IMR-90 (cell line): Measurements from ENCODE around the gene KLHL8. TPM values are rescaled to one million over a fixed set of nuclear protein-coding genes. Genes with fewer than 3 reads are reported as not detected.

Source experiments
- ATAC-seq: fragments of 200-7000 bp; cut with Tn5 transposase; 2 replicates; pipeline ENCODE4 v1.9.1; 2020; ENCODE audit warnings: low read depth, mild to moderate bottlenecking, moderate library complexity
- BruUV-seq: library from RNA; stranded (reverse); fragments of 400-500 nt; replicated peaks from 2 replicates; lab custom pipeline; 2021; lab: Mats Ljungman, UMichigan
- CTCF ChIA-PET: fragments of 300-600 bp; formaldehyde crosslinking; extraction: SDS; loops from one replicate; lab custom pipeline; 2021; ENCODE audit warnings: antibody characterized with exemption; lab: Yijun Ruan, JAX
- POLR2A ChIA-PET: fragments of 300-600 bp; sonication (Branson Sonifier 250); formaldehyde crosslinking; loops from one replicate; lab custom pipeline; 2022; ENCODE audit warnings: antibody characterized with exemption; ENCODE audit not compliant: unreplicated experiment; lab: Charles Lee
- DNase-seq: peaks from one replicate; pipeline ENCODE4 v3.0.0; 2013
- H2AFZ ChIP-seq: replicated peaks from 2 replicates; pipeline ENCODE3; 2013; ENCODE audit warnings: low read length, mild to moderate bottlenecking; ENCODE audit not compliant: poor library complexity
- H2AK5ac ChIP-seq: 2 replicates; pipeline ENCODE4 v1.6.1; 2013; ENCODE audit warnings: low read depth, low read length, inconsistent platforms
- H2AK9ac ChIP-seq: replicated peaks from 2 replicates; pipeline ENCODE3; 2013; ENCODE audit warnings: mild to moderate bottlenecking, low read depth, low read length, moderate library complexity; ENCODE audit not compliant: poor library complexity
- H2BK120ac ChIP-seq: 2 replicates; pipeline ENCODE4 v1.6.1; 2013; ENCODE audit warnings: low read depth, low read length, inconsistent platforms
- H2BK15ac ChIP-seq: 3 replicates; pipeline ENCODE4 v1.6.1; 2013; ENCODE audit warnings: low read depth, low read length, inconsistent platforms
- H2BK20ac ChIP-seq: 2 replicates; pipeline ENCODE4 v1.6.1; 2013; ENCODE audit warnings: low read depth, mild to moderate bottlenecking, inconsistent platforms, low read length, moderate library complexity
- H2BK5ac ChIP-seq: 2 replicates; pipeline ENCODE4 v1.6.1; 2013; ENCODE audit warnings: mild to moderate bottlenecking, low read depth, low read length, inconsistent platforms; ENCODE audit not compliant: poor library complexity, severe bottlenecking
- H3K14ac ChIP-seq: replicated peaks from 2 replicates; pipeline ENCODE4 v1.6.1; 2013; ENCODE audit warnings: low read depth, low read length, inconsistent platforms
- H3K18ac ChIP-seq: 2 replicates; pipeline ENCODE4 v1.6.1; 2013; ENCODE audit warnings: low read depth, low read length, control low read depth
- H3K23ac ChIP-seq: 2 replicates; pipeline ENCODE4 v1.6.1; 2013; ENCODE audit warnings: low read depth, low read length, inconsistent platforms
- H3K27ac ChIP-seq: 2 replicates; pipeline ENCODE4 v1.5.1; 2013; ENCODE audit warnings: mild to moderate bottlenecking, control low read depth, low read length; ENCODE audit not compliant: insufficient read depth
- H3K27me3 ChIP-seq: 2 replicates; pipeline ENCODE4 v1.6.1; 2013; ENCODE audit warnings: low read length; ENCODE audit not compliant: control insufficient read depth, insufficient read depth
- H3K36me3 ChIP-seq: 2 replicates; pipeline ENCODE4 v1.6.1; 2013; ENCODE audit warnings: low read length, mixed read lengths; ENCODE audit not compliant: control insufficient read depth, insufficient read depth
- H3K4ac ChIP-seq: 2 replicates; pipeline ENCODE4 v1.6.1; 2013; ENCODE audit warnings: low read depth, low read length, inconsistent platforms
- H3K4me1 ChIP-seq: 2 replicates; pipeline ENCODE4 v1.6.1; 2013; ENCODE audit warnings: low read length, mixed read lengths; ENCODE audit not compliant: control insufficient read depth, insufficient read depth
- H3K4me2 ChIP-seq: 2 replicates; pipeline ENCODE4 v1.6.1; 2013; ENCODE audit warnings: low read depth, mild to moderate bottlenecking, control low read depth, low read length, moderate library complexity
- H3K4me3 ChIP-seq: 2 replicates; pipeline ENCODE4 v1.5.1; 2013; ENCODE audit warnings: low read depth, mild to moderate bottlenecking, control low read depth, low read length, moderate library complexity; ENCODE audit not compliant: insufficient read depth
- H3K56ac ChIP-seq: 2 replicates; pipeline ENCODE4 v1.6.1; 2013; ENCODE audit warnings: low read length, inconsistent platforms; ENCODE audit not compliant: insufficient read depth; ENCODE audit errors: extremely low read depth
- H3K79me1 ChIP-seq, 2 experiments: 2 replicates each; pipeline ENCODE4 v1.6.1; 2013; ENCODE audit warnings: low read length in 2 of 2, inconsistent platforms in 1 of 2, low read depth in 1 of 2
- H3K9ac ChIP-seq: 2 replicates; pipeline ENCODE4 v1.6.1; 2013; ENCODE audit warnings: low read depth, low read length, control low read depth
- H3K9me1 ChIP-seq: 2 replicates; pipeline ENCODE4 v1.6.1; 2013; ENCODE audit warnings: low read length, inconsistent platforms; ENCODE audit not compliant: insufficient read depth
- H3K9me3 ChIP-seq: 2 replicates; pipeline ENCODE4 v1.6.1; 2013; ENCODE audit warnings: low read length; ENCODE audit not compliant: control insufficient read depth, insufficient read depth
- H4K20me1 ChIP-seq: 2 replicates; pipeline ENCODE4 v1.6.1; 2013; ENCODE audit warnings: low read length, inconsistent platforms; ENCODE audit not compliant: insufficient read depth
- H4K5ac ChIP-seq: 2 replicates; pipeline ENCODE4 v1.6.1; 2013; ENCODE audit warnings: mild to moderate bottlenecking, low read depth, low read length, control low read depth
- H4K8ac ChIP-seq, 2 experiments: 2 replicates each; pipeline ENCODE4 v1.6.1; 2013; ENCODE audit warnings: low read depth in 2 of 2, low read length in 2 of 2, control low read depth in 1 of 2, inconsistent platforms in 1 of 2
- H4K91ac ChIP-seq: 2 replicates; pipeline ENCODE4 v1.6.1; 2013; ENCODE audit warnings: low read depth, low read length, inconsistent platforms; ENCODE audit not compliant: insufficient read depth
- BHLHE40 ChIP-seq: fragments of 150-350 bp; IDR thresholded peaks from 2 replicates; pipeline ENCODE4 v1.6.1; 2016; ENCODE audit warnings: mild to moderate bottlenecking, low read depth, low read length
- CHD1 ChIP-seq: IDR thresholded peaks from 2 replicates; pipeline ENCODE4 v1.6.1; 2012; ENCODE audit warnings: low read depth, low read length, improper control_type of control experiment
- CTCF ChIP-seq: conservative IDR thresholded peaks from 2 replicates; pipeline ENCODE4 v1.5.1; 2012; ENCODE audit warnings: mild to moderate bottlenecking, low read depth, low read length, improper control_type of control experiment
- ELK1 ChIP-seq: fragments of 150-350 bp; IDR thresholded peaks from 2 replicates; pipeline ENCODE4 v1.6.1; 2016; ENCODE audit warnings: low read depth, mild to moderate bottlenecking, low read length, moderate library complexity, borderline replicate concordance
- FOS ChIP-seq: fragments of 150-350 bp; IDR thresholded peaks from 2 replicates; pipeline ENCODE4 v1.6.1; 2016; ENCODE audit warnings: low read depth, low read length
- MAZ ChIP-seq: IDR thresholded peaks from 2 replicates; pipeline ENCODE4 v1.6.1; 2012; ENCODE audit warnings: low read depth, mild to moderate bottlenecking, low read length, improper control_type of control experiment, moderate library complexity, borderline replicate concordance
- MXI1 ChIP-seq: IDR thresholded peaks from 2 replicates; pipeline ENCODE4 v1.6.1; 2012; ENCODE audit warnings: low read depth, mild to moderate bottlenecking, low read length, moderate library complexity, borderline replicate concordance
- NFE2L2 ChIP-seq: fragments of 150-350 bp; IDR thresholded peaks from 2 replicates; pipeline ENCODE4 v1.6.1; 2016; ENCODE audit warnings: low read depth, mild to moderate bottlenecking, low read length
- RAD21 ChIP-seq: IDR thresholded peaks from 2 replicates; pipeline ENCODE4 v1.6.1; 2012; ENCODE audit warnings: low read length, improper control_type of control experiment
- RCOR1 ChIP-seq: IDR thresholded peaks from 2 replicates; pipeline ENCODE4 v1.6.1; 2012; ENCODE audit warnings: mild to moderate bottlenecking, low read length, improper control_type of control experiment; ENCODE audit not compliant: insufficient replicate concordance
- RFX5 ChIP-seq: IDR thresholded peaks from 2 replicates; pipeline ENCODE4 v1.8.0; 2012; ENCODE audit warnings: low read depth, mild to moderate bottlenecking, low read length, moderate library complexity
- SMC3 ChIP-seq: fragments of 150-350 bp; IDR thresholded peaks from 2 replicates; pipeline ENCODE4 v1.6.1; 2016; ENCODE audit warnings: low read depth, mild to moderate bottlenecking, antibody characterized with exemption, low read length, moderate library complexity
- USF2 ChIP-seq: fragments of 150-350 bp; IDR thresholded peaks from 2 replicates; pipeline ENCODE4 v1.6.1; 2017; ENCODE audit warnings: mild to moderate bottlenecking, antibody characterized with exemption, low read length, low read depth
- WGBS, 2 experiments: methylation state at CpG; one replicate each; pipeline versions ENCODE4 v1.1.5 to v1.1.7; 2013; ENCODE audit warnings: missing lambda C conversion rate in 2 of 2; ENCODE audit not compliant: insufficient read length in 1 of 2; ENCODE audit errors: extremely low coverage in 2 of 2; 5-methylcytosine and 5-hydroxymethylcytosine counted together
- dilution Hi-C: fragments of 300-500 bp; cut with HindIII; formaldehyde crosslinking; loops from one replicate; pipeline ENCODE4 v1.14.3; 2018; ENCODE audit warnings: low sequenced_read_pairs; ENCODE audit not compliant: unreplicated experiment
- in situ Hi-C: fragments of 300-500 bp; cut with MboI; formaldehyde crosslinking; loops from 3 replicates; pipeline ENCODE4 v1.14.3; 2019; ENCODE audit warnings: low sequenced_read_pairs, inconsistent platforms, mixed read lengths
- intact Hi-C: fragments of 100-400 bp; cut with micrococcal nuclease; formaldehyde crosslinking; loops from 2 replicates; pipeline ENCODE4 v1.10.0; 2022
- polyA plus RNA-seq, 3 experiments: library from polyadenylated mRNA; depleted of rRNA; stranded (reverse); fragments of >200 nt; gene quantifications; 2 replicates each; pipeline ENCODE4 v1.2.3, GENCODE V29; 2012; ENCODE audit warnings: low replicate concordance in 1 of 3
- total RNA-seq: library from RNA; depleted of rRNA; stranded (reverse); fragments of >200 nt; gene quantifications from 2 replicates; pipeline ENCODE4 v1.2.3, GENCODE V29; 2012

KLHL8 gene
- total and polyA plus RNA-seq, 2 of the 4 experiments (the other 2 are of a cell fraction), result 3.1 to 9.5 TPM

- dilution Hi-C loops (no loop called here), intact Hi-C loops (loop anchor here (5.0 kb wide), 1 partner anchor 38 kb away; no protein-coding TSS in a partner anchor), in situ Hi-C loops (no loop called here)
- Histone ChIP-seq H3K23ac (no peak overlapping the region), H3K56ac (no peak overlapping the region), H2BK5ac (no peak overlapping the region), H4K91ac (no peak overlapping the region), H3K9me1 (no peaks in the 10 kb centered on the region; the same call in 1 of the 2 replicates), H2BK15ac (no peak overlapping the region), H3K4me2 (no peak overlapping the region), H4K5ac (no peak overlapping the region), H4K20me1 (no peaks in the 10 kb centered on the region), H3K79me1 (no peaks in the 10 kb centered on the region; a peak in 1 of 4 replicates), H2AK9ac (no peak overlapping the region), H3K36me3 (0 out of 2 replicates have a peak, but pooled peaks cover 3% of the 10 kb centered on the region), H3K27me3 (no peaks in the 10 kb centered on the region), H3K9ac (no peak overlapping the region), H3K4me3 (no peak overlapping the region), H3K4ac (no peak overlapping the region), H2BK120ac (no peak overlapping the region), H2AFZ (no peak overlapping the region), H4K8ac (no peak overlapping the region), H2AK5ac (no peak overlapping the region), H3K9me3 (no peaks in the 10 kb centered on the region), H3K4me1 (no peaks in the 10 kb centered on the region), H3K14ac (no peak overlapping the region), H2BK20ac (no peak overlapping the region), H3K18ac (no peak overlapping the region), H3K27ac (no peak overlapping the region)
- no TSS peak for BruUV-seq
- no peak for DNase-seq
- no peak for ATAC-seq
- POLR2A ChIA-PET, result no interaction called here
- CTCF ChIA-PET, result no interaction called here
- no peak for TF ChIP-seq RFX5
- no peak for TF ChIP-seq MAZ
- no peak for TF ChIP-seq MXI1
- TF ChIP-seq CTCF, result no peak
- no peak for TF ChIP-seq CHD1
- no peak for TF ChIP-seq RCOR1
- no peak for TF ChIP-seq RAD21
- TF ChIP-seq NFE2L2, result no peak
- no peak for TF ChIP-seq BHLHE40
- no peak for TF ChIP-seq USF2
- no peak for TF ChIP-seq SMC3
- TF ChIP-seq FOS, result no peak
- no peak for TF ChIP-seq ELK1
- WGBS, 2 experiments, result 100% methylated on average over 1 of the region's 2 CpGs; no CpG with 5 or more reads in 1 of the 2 experiments
These were observed 45.7 kb downstream of the KLHL8 start for GRCh38 chr4:87174672-87175071.
